Measurements from ENCODE around the gene HDAC4. TPM values are rescaled to one million over a fixed set of nuclear protein-coding genes. Genes with fewer than 3 reads are reported as not detected.

Gene HDAC4
- polyA plus RNA-seq, 3 donors: 12.3 to 22.6 (median 14.5) TPM

DNA sequence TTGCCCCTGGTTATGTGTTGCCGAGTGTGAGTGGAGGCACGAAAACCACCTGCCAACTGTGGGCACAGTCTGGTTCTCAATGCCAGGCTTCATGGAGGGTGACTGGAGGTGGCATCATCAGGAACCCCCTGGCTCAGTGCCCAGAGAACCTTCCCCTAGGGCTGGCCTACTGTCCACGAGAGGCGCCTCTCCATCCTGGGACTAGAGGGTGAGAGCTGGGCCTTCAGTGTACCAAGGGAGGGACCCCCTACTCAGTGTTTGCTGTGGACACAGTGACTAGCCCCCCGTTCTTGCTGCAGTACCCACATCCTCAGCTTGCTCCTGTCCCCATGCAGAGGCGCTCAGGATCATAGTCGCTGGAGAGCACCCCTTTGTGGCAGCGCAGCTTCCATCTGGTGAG lies 202.6 kb downstream of the HDAC4 start:
- no peak for DNase-seq (ENCODE audit: extremely low read depth in 1 of 11, low read depth in 9 of 11, low spot score in 4 of 11)

DNA sequence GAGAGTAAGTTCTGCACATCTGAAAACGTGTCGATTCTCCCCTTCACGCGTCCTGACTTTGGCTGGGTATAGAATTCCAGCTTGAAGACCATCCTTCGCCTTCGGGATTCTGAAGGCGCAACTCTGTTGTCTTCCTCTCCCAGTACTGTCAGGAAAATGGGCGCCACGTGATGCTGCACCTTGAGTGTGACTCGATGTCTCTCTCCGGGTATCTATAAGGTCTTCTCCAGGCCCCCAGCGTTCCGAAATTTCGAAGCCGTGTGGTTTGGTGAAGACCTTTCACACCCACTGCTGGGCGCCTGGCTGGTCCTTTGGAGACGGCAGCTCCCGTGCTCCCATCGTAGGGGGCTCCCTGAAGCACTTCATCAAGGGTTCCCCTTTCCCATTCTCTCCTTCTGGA lies 203.7 kb downstream of the HDAC4 start:
- no peak for DNase-seq (ENCODE audit: extremely low read depth in 1 of 11, low read depth in 9 of 11, low spot score in 4 of 11)

DNA sequence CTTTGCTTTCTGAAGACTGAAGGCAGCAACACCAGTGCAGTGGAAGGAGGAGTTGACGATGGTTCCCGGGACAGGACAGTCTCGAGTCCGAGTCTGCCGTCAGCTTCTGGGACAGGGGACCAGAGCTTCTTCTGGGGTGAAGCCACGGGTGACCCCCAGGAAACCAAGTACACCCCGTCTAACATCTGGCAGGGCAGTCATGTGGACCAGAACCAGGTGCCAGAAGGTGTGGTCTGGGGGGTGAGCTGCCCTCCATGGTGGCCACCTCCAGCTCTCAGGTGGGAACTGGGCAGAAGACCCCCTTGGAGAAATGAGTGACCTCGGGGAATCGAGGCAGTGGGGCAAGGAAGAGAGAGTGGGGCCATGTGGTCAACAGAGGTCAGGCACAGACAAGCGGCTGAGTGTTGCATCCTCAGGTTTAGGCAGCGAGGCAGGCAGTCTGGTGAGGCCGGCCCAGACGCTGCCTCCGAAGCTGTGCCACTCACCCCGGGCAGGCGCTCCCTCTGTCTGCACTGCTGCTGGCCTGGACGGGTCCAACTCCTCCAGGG lies 204.3 kb downstream of the HDAC4 start:
- DNase-seq (ENCODE audit: extremely low read depth in 1 of 11, low read depth in 9 of 11, low spot score in 4 of 11): no peak

DNA sequence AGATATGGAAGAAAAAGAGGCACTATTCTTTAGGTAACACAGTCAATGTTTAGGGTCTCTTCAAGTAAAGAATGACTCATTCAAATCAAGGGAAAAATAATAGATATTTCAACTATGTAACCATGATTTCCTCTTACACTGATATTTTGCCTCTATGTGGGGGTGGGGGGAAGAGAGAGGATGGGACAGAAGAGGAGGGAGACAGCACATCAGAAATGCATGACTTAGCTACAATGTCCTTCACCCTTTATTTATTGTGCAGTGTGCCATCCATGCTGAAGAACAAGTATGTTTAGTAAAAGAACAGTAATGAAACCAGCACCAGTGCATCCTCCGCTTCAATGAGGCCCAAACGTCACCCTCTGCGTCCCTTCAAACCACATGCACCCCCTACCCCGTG lies 204.8 kb downstream of the HDAC4 start:
- no peak for DNase-seq (ENCODE audit: extremely low read depth in 1 of 11, low read depth in 9 of 11, low spot score in 4 of 11)

DNA sequence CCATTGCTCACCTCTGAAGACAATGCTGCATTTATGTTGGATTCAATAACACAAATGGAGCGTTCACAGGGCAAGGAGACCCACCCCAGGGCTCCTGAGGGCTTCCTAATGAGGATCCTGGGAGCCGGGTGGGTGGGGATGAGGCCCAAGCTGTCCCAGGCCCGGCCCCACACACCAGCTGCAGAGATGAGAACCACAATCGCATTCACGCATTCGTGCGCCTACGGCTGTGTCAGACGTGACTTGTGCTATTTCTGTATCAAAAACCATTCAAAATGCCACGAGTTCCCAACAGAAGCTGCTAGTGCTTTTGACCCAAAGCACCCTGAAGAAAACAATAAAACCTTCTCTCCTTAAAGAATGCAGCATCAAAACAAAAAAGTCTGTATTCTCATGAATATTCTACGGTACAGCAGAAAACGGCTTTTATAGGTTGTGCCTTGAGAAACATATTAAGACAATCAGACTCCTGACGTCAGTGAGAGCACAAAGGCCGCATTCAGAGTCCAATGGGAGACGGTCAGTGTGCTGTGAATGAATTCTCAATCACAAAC lies 205.4 kb downstream of the HDAC4 start:
- DNase-seq (ENCODE audit: extremely low read depth in 1 of 11, low read depth in 9 of 11, low spot score in 4 of 11): no peak

DNA sequence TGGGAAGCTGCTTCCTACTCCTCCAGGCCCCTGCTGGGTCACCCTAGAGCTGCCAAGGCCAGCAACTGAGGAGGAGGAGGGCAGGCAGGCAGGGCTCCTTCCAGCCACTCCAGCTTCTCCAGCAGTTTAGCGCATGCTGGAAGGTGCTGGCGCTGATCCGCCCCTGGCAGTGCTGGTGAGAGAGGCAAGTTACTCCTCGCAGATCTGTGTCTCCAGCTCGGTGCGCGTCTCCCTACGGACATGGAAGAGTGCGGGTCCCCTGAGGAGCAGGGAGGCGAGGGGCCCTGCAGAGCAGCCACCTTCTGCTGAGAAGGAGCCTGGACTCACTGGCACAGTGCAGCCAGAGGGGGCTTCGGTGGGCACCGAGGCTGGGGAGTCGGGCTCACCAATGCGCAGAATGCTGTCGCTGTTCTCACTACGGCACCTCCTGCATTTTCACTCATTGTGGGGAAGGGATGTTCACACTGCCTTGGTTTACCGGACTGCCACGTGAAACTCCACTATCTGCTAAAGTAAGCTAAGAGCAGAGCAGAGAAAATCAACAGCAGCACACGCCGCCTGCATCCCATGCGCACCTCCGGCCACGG lies 206.0 kb downstream of the HDAC4 start:
- DNase-seq (ENCODE audit: extremely low read depth in 1 of 11, low read depth in 9 of 11, low spot score in 4 of 11): no peak

DNA sequence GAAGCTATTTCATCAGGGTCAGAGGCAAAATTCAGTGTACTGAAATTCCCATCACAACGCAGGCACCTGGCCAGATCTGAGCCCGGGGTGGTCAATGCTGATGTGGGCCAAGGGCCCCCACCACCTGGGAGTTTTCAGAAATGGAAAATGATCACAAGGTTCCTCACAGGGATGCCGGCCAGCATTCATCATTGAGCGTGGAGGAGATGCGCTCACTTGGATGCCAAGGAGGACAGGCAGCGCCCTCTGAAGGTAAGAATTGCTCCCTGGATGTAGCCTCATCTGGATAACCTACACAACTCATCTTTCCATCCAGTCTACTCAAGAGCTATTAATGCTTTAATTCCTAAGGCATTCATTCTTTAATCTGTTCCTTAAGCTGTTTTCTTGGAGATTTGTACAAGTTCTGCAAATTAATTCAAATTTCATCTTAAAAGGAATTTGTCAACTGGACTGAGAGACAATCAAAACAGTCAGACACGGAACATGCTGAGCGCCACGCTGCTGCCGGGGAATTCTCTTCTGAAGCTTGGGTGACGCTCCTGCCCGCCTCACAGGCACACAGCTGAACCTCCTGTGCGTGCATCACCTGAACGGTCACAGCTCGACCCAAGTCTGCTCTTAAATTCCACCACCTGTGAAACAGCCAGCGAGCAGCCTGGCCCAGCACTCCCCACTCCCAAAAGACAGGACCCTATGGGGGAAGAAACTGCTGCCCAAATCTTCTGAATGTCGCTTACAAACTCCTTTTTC lies 206.7 kb downstream of the HDAC4 start:
- no peak for DNase-seq (ENCODE audit: extremely low read depth in 1 of 11, low read depth in 9 of 11, low spot score in 4 of 11)

DNA sequence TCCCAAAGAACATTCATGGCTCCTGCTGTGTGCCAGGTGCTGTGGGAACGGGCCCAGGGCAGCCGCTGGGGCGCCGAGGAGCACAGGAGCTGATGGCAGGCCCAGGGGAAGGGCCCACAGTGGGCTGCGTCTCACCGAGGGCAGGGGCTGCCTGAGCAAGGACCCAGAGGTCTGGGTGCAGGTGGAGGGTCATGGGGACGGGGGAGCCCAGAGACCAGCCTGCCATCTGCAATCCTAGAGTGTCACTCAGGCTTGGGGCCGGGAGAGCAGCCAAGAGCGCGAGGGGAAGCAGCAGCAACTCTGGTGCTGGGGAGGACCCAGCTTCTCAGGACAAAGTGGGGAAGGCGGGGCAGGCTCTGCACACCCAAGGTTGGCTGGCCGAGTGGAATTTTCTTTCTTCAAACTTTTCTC lies 207.4 kb downstream of the HDAC4 start:
- DNase-seq (ENCODE audit: extremely low read depth in 1 of 11, low read depth in 9 of 11, low spot score in 4 of 11): no peak

DNA sequence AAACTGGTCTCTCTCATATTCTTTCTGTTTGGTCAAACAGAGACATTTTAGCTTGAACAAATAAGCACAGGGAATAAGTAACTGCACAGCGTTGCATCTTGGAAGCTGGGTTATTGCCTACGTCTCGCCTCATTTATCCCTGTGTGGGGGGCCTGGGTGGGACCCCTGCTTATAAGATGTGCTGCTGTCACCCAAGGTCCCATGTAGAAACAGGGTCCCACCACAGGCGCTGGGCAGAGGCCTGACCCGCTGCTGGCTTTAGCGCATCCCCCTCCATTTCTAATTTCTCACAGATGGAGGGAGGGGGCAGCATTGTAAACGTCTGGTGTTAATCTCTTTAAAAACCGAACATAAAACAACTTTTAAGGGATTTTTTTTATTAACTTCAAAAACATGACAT lies 207.8 kb downstream of the HDAC4 start:
- no peak for DNase-seq (ENCODE audit: extremely low read depth in 1 of 11, low read depth in 9 of 11, low spot score in 4 of 11)

DNA sequence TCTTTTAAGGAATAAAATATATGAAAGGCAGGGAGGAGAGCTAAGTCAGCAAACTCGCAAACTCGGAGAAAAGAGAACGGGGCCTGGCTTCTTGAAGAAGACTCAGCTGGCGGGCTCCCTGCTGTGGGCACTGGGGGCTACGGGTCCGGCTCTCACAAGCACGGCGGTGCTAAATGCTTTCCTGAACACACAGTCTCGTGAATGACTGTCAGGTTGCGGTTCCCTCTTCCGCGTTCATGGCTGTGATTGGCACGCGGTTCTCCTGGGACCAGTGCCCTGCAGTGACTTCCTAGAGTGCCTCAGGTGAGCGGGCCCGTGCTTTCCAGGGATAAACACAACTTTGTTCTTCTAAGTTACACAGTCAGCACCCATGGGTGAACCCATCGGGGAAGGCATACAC lies 208.4 kb downstream of the HDAC4 start:
- DNase-seq (ENCODE audit: extremely low read depth in 1 of 11, low read depth in 9 of 11, low spot score in 4 of 11): no peak

DNA sequence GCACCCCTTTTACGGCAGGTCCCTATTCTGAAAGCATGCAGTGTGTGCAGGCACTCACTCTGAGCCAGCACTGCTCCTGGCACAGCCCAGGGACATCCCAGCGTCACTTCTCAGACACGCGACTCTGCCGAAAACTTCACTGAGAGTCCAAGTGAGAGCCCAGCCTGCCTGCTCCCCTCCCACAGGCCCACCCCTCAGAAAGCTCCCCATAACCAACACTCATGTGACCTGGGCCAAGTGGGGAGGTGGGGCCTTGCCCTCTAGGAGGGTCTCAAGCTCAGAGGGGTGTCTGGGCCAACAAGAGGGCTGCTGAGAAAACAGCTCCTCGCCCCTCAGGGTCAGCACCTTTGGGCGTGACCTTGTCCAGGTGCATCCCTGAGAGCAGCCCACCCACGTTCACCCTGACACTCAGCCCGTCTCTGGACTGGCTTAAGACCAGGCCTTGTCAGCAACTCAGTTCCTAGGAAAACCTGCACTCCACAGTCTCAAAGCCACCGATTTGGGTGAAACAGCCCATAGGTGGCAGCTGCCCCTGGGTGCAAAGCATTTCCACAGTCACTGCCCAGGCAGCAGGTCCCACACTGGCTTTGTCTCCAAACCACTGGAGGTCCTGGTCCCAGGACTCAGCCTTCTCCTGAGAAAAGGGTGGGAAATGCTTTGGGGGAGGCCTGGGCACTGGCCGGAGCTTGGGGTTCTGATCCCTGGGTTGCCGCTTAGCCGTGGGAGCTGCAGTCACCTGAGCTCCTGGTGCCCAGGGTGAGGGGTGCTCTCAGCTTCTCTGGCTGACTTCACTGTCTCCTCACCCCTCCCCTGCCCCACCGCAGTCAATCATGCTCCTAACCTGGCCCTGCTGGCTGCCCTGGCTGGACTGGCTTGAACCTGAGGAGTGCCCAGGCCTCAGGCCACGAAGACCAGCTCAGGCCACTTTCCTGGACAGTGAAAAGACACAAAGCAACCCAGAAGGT lies 209.6 kb downstream of the HDAC4 start:
- DNase-seq (ENCODE audit: extremely low read depth in 1 of 11, low read depth in 9 of 11, low spot score in 4 of 11): no peak

DNA sequence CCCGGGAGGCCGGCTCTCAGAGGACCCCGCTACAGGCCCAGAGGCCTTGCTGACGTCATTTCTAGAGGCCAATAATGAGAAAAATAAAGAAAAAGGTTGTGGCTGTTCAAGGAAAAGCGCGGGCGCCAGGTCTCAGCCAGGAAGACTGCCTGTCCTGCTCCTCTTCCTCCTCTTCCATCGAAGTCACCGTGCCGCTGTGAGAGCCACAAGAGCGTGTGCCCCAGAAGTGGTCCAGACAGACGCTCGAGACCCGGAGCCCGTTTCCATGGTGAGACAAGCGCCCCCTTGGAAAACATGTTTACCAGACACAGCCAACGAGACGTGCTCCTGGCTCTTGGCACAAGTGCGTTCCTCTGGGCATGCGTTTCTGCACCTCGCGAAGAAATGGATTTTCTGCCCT lies 210.5 kb downstream of the HDAC4 start:
- no peak for DNase-seq (ENCODE audit: extremely low read depth in 1 of 11, low read depth in 9 of 11, low spot score in 4 of 11)

DNA sequence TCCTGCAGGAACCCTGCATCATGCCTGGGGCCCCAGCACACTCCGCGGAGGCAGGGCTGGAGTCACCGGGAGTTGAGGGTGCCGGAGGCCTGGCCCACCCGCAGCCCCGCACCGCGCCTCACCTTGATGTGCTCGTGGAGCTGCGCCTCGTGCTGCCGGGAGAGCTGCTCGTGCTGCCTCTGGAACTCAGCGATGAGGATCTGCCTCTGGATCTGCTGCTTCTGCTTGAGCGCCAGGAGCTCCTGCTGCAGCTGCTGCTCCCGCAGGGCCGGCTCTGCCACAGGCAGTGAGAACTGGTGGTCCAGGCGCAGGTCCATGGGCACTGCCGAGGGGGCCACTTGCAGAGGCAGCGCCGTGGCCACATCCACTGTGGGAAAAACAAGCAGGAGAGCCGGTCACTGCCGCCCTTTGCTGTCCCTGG lies 211.1 kb downstream of the HDAC4 start:
- DNase-seq (ENCODE audit: extremely low read depth in 1 of 11, low read depth in 9 of 11, low spot score in 4 of 11): no peak

DNA sequence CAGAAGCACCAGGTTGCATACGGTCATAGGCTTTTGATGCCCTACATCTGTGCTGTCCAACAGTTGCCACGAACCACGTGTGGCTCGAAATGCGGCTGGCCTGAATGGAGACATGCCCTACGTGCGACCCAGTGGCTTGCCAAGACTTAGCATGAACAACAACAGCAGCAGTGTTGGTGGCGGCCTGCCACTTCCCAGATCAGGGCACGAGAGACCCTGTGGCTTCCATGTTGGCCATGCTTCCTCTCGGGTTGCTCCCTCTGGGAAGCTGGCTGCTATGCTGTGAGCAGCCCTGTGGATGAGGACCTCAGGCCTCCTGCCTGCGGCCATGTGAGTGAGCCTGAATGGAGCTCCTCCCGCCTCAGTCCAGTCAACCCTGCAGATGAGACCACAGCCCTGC lies 212.3 kb downstream of the HDAC4 start:
- no peak for DNase-seq (ENCODE audit: extremely low read depth in 1 of 11, low read depth in 9 of 11, low spot score in 4 of 11)

DNA sequence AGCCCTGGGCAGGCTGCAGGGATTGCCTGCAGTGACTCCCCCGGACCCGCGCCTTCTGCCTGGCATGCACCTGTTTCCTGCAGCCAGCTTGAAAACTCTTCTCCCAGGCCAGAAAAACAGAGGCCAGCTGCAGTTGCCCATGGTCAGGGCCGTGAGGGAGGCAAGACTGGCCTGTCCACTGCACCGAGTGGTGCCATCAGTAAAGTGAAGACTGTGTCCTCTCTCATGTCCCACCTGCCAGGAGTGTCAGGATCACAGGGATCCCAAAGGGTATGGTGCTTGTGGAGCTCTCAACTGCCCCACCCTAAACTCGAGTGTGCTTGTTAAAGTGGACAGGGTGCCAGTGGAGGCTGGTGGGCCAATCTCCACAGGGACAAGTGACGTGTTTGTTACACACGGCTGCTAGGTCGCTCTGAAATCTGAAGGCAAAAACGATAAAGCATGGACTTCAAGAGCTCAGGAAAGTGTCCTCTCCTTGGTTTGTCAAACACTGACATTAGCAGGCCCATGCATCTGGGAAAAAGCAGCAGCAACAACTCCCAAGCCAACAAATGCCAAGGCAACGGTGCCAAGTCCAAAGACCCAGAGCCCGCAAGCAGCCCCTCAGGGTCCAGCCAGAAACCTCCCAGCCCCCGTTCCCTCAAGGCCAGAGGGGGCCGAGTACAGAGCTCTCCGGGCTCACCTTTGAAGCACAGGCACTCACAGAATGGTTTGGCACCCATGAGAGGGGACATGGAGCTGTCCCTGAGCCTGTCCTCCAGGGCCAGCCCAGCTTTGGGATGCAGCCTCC lies 213.2 kb downstream of the HDAC4 start:
- DNase-seq (ENCODE audit: extremely low read depth in 1 of 11, low read depth in 9 of 11, low spot score in 4 of 11): no peak

DNA sequence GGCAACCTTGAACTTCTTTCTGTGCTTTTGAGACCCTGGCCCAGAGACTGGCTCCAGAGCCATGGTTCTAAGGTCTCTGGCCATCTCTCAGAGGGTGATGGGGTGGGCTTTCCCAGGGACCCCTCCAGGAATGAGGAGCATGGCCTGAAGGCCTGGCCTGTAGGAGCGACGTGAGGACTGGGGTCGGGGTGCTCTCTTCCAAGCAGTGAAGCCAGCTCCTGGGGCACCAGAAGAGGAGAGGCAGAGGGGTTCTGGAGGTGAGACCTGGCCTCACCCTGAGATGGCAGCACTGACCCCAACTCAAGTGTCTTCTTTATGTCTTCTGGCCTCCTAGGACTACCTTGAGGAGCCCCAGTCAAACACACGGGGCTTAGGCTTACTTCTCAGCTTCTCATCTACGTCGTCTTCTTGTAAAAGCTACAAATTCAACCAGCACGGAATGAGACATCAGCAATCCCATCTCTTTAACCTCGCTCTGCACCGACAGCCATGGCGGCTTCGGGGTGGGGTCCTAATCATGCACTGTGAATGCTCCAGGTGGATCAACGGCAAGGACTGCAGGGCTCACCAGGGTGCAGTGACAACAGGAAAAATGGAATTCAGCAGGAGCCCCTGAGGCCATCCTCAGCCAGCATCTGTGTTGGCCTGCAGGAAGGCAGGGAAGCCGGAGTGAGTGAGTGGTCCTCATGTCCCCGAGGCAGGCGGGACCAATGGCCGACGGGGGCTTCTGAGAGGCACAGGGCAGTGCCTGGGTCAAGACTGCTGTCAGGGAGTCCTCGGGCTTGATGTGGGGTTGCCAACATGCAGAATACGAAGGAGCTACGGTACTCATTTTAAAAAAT lies 214.1 kb downstream of the HDAC4 start:
- DNase-seq (ENCODE audit: extremely low read depth in 1 of 11, low read depth in 9 of 11, low spot score in 4 of 11): no peak

DNA sequence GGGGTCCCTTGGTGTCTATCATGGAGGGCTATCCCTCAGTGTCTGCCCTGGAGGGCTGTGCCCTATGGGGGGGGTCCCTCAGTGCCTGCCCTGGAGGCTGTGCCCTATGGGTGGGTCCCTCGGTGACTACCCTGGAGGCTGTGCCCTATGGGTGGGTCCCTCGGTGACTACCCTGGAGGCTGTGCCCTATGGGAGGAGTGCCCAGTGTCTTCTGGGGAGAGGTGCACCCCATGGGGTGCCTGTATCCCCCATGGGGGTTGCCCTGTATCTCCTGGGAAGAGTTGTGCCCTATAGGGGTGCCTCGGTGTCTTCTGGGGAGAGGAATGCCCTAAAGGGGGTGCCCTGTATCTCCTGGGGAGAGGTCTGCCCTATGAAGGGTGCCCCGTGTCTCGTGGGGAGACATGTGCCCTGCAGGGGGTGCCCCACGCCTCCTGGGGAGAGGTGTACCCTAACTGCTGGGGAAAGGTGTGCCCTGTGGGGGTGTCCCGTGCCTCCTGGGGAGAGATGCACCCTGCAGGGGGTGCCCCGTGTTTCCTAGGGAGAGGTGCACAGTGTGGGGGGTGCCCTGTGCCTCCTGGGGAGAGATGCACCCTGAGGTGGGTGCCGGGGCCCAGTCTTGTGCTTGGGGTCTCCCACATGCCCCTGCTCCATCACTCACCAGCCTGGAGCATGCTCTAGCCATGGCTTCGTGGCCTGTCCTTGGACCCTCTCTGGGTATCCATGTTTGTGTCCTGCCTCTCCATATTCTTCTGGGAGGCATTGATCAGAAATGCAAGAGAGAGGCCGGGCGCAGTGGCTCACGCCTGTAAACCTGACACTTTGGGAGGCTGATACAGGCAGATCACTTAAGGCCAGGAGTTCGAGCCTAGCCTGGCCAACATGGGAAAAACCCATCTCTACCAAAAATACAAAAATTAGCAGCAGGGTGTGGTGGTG lies 215.6 kb downstream of the HDAC4 start:
- DNase-seq (ENCODE audit: extremely low read depth in 1 of 11, low read depth in 9 of 11, low spot score in 4 of 11): no peak
